ENCODE data around the gene YIPF2.

Gene YIPF2

GRCh38 chr19:10936661-10937084 is 8.2 kb upstream of the YIPF2 start:
- DNase-seq (ENCODE audit: low read depth) = no peak

GRCh38 chr19:10935371-10936059 is 7.1 kb upstream of the YIPF2 start:
- DNase-seq (ENCODE audit: low read depth) = no peak

GRCh38 chr19:10929402-10929794 is 959 bp upstream of the YIPF2 start:
- DNase-seq (ENCODE audit: low read depth) = no peak

- DNase-seq (ENCODE audit: low read depth) = no peak
Observed at GRCh38 chr19:10927730-10928562, 493 bp downstream of the YIPF2 start.

GRCh38 chr19:10924597-10924996 is 3.8 kb downstream of the YIPF2 start:
- DNase-seq (ENCODE audit: low read depth) = no peak

- DNase-seq (ENCODE audit: low read depth) = no peak
Observed at GRCh38 chr19:10923260-10924112, 5.0 kb downstream of the YIPF2 start.

GRCh38 chr19:10922638-10923014 is 5.8 kb downstream of the YIPF2 start:
- DNase-seq (ENCODE audit: low read depth) = no peak

GRCh38 chr19:10921910-10922637 is 6.4 kb downstream of the YIPF2 start:
- DNase-seq (ENCODE audit: low read depth) = no peak

- no peak for DNase-seq (ENCODE audit: low read depth)
Observed at GRCh38 chr19:10921199-10921909, 7.1 kb downstream of the YIPF2 start.

- DNase-seq (ENCODE audit: low read depth) = no peak
Observed at GRCh38 chr19:10920781-10921180, 7.7 kb downstream of the YIPF2 start.

GRCh38 chr19:10920288-10920655 is 8.2 kb downstream of the YIPF2 start:
- DNase-seq (ENCODE audit: low read depth) = no peak

GRCh38 chr19:10919352-10920287 is 8.8 kb downstream of the YIPF2 start:
- DNase-seq (ENCODE audit: low read depth) = no peak

GRCh38 chr19:10918359-10918758 is 10.1 kb downstream of the YIPF2 start:
- DNase-seq (ENCODE audit: low read depth) = no peak

- DNase-seq (ENCODE audit: low read depth) = no peak
Observed at GRCh38 chr19:10916602-10917001, 11.8 kb downstream of the YIPF2 start.

- no peak for DNase-seq (ENCODE audit: low read depth)
Observed at GRCh38 chr19:10915130-10916091, 13.0 kb downstream of the YIPF2 start.

- DNase-seq (ENCODE audit: low read depth) = no peak
Observed at GRCh38 chr19:10913716-10914340, 14.6 kb downstream of the YIPF2 start.

- no peak for DNase-seq (ENCODE audit: low read depth)
Observed at GRCh38 chr19:10912619-10913018, 15.8 kb downstream of the YIPF2 start.

GRCh38 chr19:10911579-10912363 is 16.7 kb downstream of the YIPF2 start:
- DNase-seq (ENCODE audit: low read depth) = no peak

Measured in T follicular helper cell (primary cell).